Embryonic facial prominence (tissue), 1 donor: ENCODE results near the gene LUZP4.
"Not testable (repeated sequence)": the region's sequence is repeated elsewhere in the genome, so short reads cannot be mapped to it uniquely, and the experiment has no call there.

Source experiments
- DNase-seq: peaks from one replicate; pipeline ENCODE4 v3.0.0-alpha.2; 2016; ENCODE audit errors: extremely low spot score

LUZP4 gene

DNA sequence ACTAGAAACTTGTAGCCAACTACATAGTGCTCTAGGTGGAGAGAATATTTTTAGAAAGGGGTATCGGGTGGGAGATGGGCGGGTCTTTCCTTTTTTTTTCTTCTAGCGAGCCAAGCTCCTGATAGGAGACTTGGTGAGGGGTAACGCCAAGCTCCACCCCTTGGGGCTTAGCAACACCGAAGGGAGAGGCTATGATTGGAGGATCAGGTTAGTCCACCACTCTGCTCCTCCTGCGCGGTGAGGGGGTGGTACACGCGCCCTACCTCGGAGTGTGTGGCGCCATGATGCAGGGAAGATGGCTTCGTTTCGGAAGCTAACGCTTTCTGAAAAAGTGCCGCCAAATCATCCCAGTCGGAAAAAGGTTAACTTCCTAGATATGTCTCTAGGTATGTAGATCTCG, at the start of gene LUZP4:
LUZP4 (plus strand) TSS at position 251 of the 400 bp plus-strand sequence; CDS start at position 296, 45 bp downstream.
- DNase-seq: no peak

- no peak for DNase-seq
Measured at GRCh38 chrX:115251458-115252233, 37.9 kb upstream of the LUZP4 start.

DNA sequence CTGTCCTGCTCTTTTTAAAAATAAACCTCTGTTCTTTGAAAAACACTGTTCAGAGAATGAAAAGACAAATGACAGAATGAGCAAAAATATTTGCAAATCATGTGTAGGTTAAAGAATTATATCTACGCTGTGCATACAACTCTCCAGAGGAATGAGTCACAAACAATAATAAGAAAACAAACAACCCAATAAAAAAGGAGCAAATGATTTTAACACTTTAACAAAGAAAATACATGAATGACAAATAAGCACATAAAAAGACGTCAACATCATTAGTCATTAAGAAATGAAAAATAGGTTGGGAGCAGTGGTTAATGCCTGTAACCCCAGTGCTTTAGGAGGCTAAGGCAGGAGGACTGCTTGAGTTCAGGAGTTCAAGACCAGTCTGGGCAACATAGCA, 34.5 kb upstream of the LUZP4 start:
- no peak for DNase-seq

GRCh38 chrX:115257711-115258110, 31.8 kb upstream of the LUZP4 start:
- DNase-seq: no peak

DNA sequence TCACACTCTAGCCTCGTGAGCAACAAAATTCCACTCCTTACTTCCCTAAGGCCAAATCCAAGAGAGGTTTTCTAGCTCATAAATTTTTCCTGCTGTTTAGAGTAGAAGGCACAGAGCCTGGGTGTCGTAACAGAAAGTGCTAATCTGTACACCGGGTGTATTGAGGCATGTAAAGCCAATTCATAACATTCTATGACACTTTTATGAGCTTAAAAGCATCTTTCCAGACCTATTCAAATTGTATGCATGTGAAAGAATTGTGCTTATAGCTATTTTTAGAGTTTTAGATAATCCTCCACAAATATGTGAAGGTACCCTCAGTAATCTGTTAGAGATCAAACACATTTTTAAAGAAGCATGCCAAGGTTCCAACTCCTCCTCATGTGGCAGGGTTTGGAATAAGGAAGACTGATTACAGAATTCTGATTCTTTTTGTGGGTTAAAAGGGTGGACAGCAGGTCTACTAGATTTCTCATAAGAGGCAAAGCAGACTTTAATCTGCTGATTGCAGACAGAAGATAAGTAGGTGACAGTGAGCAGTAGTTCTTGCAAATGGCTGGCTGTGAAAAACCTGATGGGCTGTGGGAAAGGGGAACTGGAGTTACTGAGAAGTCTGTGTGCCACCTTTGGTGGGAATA, 30.2 kb upstream of the LUZP4 start:
- DNase-seq: no peak

- DNase-seq: no peak
Measured at GRCh38 chrX:115260330-115260729, 29.2 kb upstream of the LUZP4 start.

- DNase-seq: no peak
Measured at GRCh38 chrX:115261148-115261547, 28.4 kb upstream of the LUZP4 start.

GRCh38 chrX:115264009-115264408, 25.5 kb upstream of the LUZP4 start:
- DNase-seq: no peak

DNA sequence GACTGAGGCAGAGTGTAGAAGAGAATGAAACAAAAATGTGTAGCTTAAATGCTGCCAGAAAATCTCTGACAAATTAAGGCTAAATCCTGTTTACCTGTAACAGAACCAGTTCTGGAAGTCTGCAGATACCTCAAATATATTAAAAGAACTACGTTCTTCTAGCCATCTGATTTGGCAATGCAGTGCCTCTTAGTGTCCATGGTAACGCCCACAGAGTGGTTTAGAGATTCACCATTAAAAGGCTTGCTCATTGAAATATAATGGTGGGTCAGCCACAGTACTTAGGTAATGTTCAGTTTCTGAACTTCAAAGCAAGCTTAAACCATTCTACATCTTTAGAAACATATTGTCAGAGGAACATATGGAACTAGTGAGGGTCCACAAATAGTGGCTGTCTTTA, 23.2 kb upstream of the LUZP4 start:
- DNase-seq: no peak

GRCh38 chrX:115268421-115268820, 21.1 kb upstream of the LUZP4 start:
- DNase-seq: no peak

GRCh38 chrX:115269051-115269683, 20.3 kb upstream of the LUZP4 start:
- DNase-seq: no peak

DNA sequence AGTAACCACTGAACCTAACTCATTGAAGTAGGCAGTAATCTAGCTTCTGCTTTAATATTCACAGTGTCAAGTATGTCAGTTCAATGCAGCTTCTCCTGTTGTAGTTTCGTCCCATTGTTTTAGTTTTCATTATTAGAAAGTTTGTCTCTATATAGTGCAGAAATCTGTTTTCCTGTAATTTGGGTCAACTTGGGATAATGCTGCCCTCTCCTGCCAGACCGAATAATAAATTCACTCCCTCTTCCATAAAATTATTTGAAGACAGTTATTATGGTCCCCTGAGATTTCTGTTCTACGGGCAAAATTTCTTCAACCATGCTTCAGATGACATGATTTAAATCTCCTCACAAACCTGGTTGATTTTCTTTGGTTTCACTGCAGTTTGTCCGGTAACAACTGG, 4.6 kb upstream of the LUZP4 start:
- DNase-seq: no peak

GRCh38 chrX:115297189-115297588, 7.7 kb downstream of the LUZP4 start:
- DNase-seq: no peak

- DNase-seq: no peak
Measured at GRCh38 chrX:115311139-115311538, 21.6 kb downstream of the LUZP4 start.

DNA sequence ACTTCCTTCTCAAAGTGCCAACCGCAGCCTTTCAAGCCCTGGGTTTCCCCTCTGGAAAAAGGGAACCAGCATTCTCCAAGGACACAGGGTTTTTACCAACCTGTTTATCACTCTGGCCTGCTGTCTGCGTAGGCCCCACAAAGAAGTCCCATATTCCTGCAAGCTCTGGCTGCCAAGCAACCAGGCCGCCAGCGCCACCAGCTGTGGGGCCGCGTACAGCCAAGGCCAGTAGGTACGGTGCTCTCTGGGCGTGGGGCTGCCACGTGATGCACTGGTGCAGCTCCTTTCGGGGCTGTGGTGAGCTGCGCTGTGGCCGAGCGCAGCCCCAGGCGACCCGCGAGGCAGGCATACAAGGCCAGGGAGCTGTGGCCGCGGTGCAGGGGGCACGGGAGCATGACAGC, 22.1 kb downstream of the LUZP4 start:
- DNase-seq: no peak

DNA sequence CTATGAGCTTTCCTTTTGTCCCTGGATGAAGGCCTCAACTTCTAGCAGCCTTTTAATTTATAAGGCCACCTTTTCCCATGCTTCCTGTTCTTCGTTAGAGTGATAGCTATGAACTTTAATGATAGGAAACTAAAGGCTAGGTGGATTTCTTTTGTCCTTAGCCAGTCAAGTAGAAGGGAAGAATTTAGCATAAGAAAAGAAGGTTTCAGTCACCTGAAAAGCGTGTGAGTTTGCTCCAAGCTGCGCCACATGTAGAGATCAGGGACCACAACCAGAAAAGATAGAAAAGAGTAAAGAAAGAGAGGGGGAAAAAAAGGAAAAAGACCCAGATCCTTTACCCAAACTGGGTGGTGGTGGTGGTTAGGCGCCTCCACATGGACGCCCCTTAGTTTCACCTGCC, 28.6 kb downstream of the LUZP4 start:
- no peak for DNase-seq

- DNase-seq: no peak
Measured at GRCh38 chrX:115322375-115322774, 32.9 kb downstream of the LUZP4 start.

GRCh38 chrX:115324194-115324593, 34.7 kb downstream of the LUZP4 start:
- no peak for DNase-seq

DNA sequence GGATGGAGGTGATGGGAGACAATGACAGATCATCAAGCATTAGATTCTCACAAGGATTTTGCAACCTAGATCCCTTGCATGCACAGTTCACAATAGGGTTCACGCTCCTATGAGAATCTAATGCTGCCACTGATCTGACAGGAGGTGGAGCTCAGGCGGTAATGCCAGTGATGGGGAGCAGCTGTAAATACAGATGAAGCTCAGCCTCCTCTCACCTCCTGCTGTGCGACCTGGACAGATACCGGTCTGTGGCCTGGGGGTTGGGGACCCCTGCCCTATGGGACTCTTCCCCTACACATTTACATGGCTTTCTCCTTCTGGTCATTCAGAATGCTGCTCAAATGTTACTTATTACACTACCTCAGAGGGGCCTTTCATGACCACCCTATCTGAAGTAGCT, 39.8 kb downstream of the LUZP4 start:
- DNase-seq: not testable (repeated sequence)

GRCh38 chrX:115330498-115331168, 41.1 kb downstream of the LUZP4 start:
- DNase-seq: peak; percentile 55

DNA sequence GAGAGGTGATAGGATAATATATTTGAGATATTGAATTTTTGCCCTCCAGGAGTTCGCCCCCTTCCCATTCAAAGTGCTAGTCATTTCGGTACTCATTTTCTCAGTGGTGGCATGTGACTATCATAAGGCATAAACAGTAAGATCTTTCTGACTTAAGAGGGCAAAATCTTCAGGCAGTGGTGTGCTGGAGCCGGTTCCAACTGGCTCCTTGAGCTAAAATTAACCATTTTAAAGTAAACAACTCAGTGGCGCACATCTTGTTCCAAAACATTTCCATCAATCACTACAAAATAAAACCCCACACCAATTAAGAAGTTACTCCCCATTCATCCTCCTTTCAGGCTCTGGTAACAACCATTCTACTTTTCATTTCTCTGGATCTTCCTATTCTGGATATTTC, 43.3 kb downstream of the LUZP4 start:
- DNase-seq: no peak

GRCh38 chrX:115333446-115333845, 43.9 kb downstream of the LUZP4 start:
- no peak for DNase-seq
